Cardiac fibroblast (primary cell): ENCODE data around the gene RAPGEF4.
A peak's percentile ranks its signal among the peaks of the same experiment; 100 is the strongest.

ENCODE experiments used
- DNase-seq, 2 donors: peaks; one replicate each; pipeline versions ENCODE4 v3.0.0 to v3.0.0-alpha.2; 2010; ENCODE audit warnings: low read depth in 2 of 2
- H3K4me3 ChIP-seq, 2 donors: replicated peaks in 1 of 2; 1 replicate in 1 of 2; 2 replicates in 1 of 2; pipeline ENCODE4 v1.5.1; 2011; ENCODE audit warnings: low read depth in 2 of 2, low read length in 2 of 2, mild to moderate bottlenecking in 2 of 2, moderate library complexity in 1 of 2
- TF ChIP-seq, protein P1 (sequence below): IDR thresholded peaks from one replicate; pipeline ENCODE4 v1.5.1; 2011; ENCODE audit warnings: low read depth, mild to moderate bottlenecking, low read length, inconsistent platforms

The RAPGEF4 gene

DNA sequence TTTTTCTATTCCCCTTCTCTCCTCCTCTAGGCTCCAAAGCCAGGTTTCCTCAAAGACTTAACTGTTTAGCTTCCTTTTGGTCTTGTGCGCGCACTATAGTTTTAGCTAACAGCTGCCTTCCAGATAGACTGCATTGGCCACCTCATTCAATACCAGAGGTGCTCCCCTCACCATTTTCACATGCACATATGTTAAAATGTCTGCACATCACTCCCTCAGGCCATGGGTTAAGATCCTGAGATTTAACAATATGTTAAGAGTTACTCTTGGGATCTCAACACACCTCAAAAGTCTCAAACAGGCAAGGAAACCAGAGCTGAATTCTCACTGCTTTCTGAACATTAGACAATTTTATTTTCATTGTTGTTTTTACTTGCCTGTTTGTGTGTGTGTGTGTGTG, 259.2 kb downstream of the RAPGEF4 start:
- H3K4me3 ChIP-seq: no peak overlapping the region
- TF ChIP-seq, protein P1, sequence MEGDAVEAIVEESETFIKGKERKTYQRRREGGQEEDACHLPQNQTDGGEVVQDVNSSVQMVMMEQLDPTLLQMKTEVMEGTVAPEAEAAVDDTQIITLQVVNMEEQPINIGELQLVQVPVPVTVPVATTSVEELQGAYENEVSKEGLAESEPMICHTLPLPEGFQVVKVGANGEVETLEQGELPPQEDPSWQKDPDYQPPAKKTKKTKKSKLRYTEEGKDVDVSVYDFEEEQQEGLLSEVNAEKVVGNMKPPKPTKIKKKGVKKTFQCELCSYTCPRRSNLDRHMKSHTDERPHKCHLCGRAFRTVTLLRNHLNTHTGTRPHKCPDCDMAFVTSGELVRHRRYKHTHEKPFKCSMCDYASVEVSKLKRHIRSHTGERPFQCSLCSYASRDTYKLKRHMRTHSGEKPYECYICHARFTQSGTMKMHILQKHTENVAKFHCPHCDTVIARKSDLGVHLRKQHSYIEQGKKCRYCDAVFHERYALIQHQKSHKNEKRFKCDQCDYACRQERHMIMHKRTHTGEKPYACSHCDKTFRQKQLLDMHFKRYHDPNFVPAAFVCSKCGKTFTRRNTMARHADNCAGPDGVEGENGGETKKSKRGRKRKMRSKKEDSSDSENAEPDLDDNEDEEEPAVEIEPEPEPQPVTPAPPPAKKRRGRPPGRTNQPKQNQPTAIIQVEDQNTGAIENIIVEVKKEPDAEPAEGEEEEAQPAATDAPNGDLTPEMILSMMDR: no peak
- no peak for DNase-seq

- peak; percentile 85 to 94 for DNase-seq
- TF ChIP-seq, protein P1: peak; percentile 14
- no peak overlapping the region for H3K4me3 ChIP-seq
Measured at GRCh38 chr2:172995323-172996244, 259.9 kb downstream of the RAPGEF4 start.

DNA sequence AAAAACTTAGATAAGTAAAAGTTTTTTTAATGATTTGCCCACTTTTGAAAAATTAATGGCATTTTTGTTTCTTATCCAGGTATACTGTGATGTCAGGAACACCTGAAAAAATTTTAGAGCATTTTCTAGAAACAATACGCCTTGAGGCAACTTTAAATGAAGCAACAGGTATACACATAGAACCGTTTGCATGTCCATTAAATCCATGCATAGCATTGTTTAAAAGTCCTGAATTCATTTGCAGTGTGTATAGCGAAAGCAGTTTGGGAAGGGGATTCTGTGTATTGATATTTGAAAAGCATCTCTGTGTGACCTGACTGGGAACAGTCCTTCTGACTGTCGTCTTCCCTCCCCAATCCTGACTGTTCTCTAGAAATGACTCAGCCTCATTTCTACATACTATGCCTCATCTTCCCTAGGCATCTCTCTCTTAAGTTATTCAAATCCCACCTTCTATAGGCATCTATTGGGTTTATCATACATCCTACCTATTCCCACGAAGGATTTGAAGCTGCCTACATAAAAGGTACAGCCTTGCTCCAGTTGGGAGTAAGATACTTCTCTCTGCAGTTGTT, 260.8 kb downstream of the RAPGEF4 start:
- TF ChIP-seq, protein P1: no peak
- peak in 1 of 2 donors; percentile 53 for DNase-seq
- H3K4me3 ChIP-seq: no peak overlapping the region

DNA sequence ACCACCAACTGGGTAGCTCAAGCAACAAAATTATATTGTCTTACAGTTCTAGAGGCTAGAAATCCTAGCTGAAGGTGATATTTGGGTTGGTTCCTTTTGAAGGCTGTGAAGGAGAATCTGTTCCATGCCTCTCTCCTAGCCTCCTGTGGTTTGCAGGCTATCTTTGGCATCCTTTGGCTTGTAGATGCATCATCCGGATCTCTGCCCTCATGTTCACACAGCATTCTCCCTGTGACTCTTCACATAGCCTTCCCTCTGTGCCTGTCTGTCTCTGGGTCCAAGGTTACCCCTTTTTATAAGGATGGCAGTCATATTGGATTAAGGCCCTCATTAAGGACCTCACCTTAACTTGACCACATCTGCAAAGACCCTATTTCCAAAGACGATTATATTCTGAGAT, 261.4 kb downstream of the RAPGEF4 start:
- H3K4me3 ChIP-seq: no peak overlapping the region
- TF ChIP-seq, protein P1: no peak
- peak in 1 of 2 donors; percentile 28 for DNase-seq

- no peak for DNase-seq
- TF ChIP-seq, protein P1: no peak
- H3K4me3 ChIP-seq: no peak overlapping the region
Measured at GRCh38 chr2:172998547-172999272, 263.1 kb downstream of the RAPGEF4 start.

DNA sequence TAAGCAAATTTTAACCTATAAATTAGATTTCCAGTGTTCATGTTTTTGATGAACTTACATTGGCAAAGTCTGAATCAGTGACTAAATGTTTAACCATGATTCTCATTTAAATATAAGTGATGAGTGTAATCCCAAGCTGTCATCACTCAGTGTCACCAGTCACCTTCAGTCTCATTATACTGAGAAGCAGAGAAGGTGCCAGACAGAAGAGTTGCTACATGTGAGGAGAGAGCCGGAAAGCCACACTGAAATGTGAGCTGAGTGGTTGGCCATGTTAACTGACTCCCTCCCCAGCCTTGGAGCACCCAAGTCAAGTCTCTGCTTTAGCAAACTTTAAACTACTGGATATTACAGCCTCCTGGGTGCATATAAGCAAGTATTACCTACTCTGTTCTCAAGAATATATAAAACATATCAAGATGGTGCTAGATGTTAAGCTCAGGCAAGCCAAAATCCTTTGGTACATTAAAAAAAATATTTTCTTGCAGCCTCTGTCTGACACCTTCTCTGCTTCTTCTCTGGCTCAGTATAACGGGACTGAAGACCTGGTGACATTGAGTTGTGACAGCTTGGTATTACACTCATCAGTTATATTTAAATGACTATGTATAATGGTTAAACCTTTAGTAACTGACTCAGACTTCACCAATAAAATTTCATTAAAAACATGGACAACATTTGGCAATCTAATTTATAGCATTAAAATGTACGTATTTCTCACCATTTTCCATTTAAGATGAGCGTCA, 264.2 kb downstream of the RAPGEF4 start:
- TF ChIP-seq, protein P1: no peak
- no peak overlapping the region for H3K4me3 ChIP-seq
- DNase-seq: no peak
